GM18867 (cell line): ENCODE measurements around the gene CFAP90.

Source experiments
- ATAC-seq: cut with Tn5 transposase; IDR thresholded peaks from one replicate; pipeline ENCODE4 v1.9.1; 2021; ENCODE audit warnings: mild to moderate bottlenecking, moderate library complexity; ENCODE audit not compliant: unreplicated experiment

CFAP90 gene

DNA sequence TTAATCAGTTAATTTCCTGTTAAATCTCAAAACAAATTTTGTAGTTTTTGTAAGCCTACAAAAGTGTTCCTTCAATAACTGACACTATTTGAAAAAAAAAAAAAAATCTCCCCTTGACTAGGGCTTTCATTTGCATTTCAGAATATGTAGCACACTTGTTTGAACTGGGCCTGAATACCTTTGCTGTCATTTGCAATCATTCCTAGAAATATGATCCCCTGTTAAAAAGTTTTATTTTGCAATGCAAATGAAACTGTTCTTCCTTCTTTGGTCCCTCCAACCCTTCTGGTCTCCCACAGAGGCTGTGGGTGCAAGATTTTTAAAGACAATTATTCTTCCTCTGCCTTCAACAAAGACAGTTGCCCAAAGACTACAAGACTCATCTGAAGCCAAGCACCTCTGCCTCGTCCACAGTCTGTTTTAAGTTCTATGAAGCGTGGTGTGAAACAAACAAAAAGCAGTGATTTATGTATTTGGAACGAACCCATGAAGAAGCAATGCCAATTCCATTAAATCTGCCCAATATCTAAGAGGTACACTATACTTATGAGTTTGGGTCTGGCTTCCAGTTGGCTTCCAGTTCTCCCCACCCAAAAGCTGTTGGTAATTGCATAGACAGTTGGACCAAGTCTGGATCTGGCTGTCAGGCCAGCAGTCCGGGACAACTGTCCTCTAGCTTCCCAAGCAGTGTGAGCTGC lies 66.1 kb downstream of the CFAP90 start:
- ATAC-seq: no peak

DNA sequence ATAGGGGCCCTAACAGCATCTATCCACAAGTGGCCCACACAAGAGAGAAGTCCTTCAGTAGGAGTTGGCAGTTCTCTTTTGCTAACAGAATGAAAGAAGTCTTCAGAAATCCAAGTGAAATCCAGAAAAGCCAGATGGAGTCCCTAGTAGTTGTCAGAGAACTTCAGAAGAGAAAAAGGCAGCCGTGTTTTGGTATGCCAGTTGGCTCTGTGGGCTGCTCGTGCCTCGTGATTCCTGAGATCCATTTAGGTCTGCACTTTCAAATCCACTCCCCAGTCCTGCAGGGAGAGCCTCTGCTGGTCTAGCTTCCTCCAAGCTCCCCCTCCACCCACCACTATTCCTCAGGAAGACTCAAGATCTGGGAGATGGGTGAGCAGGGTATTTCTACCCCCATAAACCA lies 69.0 kb downstream of the CFAP90 start:
- ATAC-seq: no peak
